Liver (tissue), 3 donors: ENCODE measurements around the gene MT3.

Experiments
- EGR1 ChIP-seq, 2 donors: IDR thresholded peaks; 2 replicates each; pipeline ENCODE4 v1.6.1; 2016 to 2018; ENCODE audit warnings: antibody characterized with exemption in 2 of 2, low read depth in 2 of 2
- GABPA ChIP-seq, 2 donors: IDR thresholded peaks in 1 of 2; conservative IDR thresholded peaks in 1 of 2; 2 replicates each; pipeline ENCODE4 v1.6.1; 2016; ENCODE audit warnings: antibody characterized with exemption in 2 of 2, mild to moderate bottlenecking in 1 of 2, moderate library complexity in 1 of 2
- HNF4A ChIP-seq, 2 donors: conservative IDR thresholded peaks; 2 replicates each; pipeline ENCODE4 v1.6.1; 2016; ENCODE audit warnings: antibody characterized with exemption in 2 of 2, mild to moderate bottlenecking in 2 of 2
- JUND ChIP-seq, 2 donors: IDR thresholded peaks; 2 replicates each; pipeline ENCODE4 v1.6.1; 2016; ENCODE audit warnings: antibody characterized with exemption in 2 of 2
- RAD21 ChIP-seq, 2 donors: IDR thresholded peaks; 2 replicates each; pipeline ENCODE4 v1.6.1; 2016; ENCODE audit warnings: antibody characterized with exemption in 2 of 2, mild to moderate bottlenecking in 2 of 2
- RXRA ChIP-seq, 2 donors: IDR thresholded peaks; 2 replicates each; pipeline ENCODE4 v1.6.1; 2017 to 2018; ENCODE audit warnings: antibody characterized with exemption in 2 of 2, mild to moderate bottlenecking in 1 of 2
- SP1 ChIP-seq: IDR thresholded peaks from 2 replicates; pipeline ENCODE4 v1.6.1; 2018; ENCODE audit warnings: antibody characterized with exemption, mild to moderate bottlenecking
- TAF1 ChIP-seq: conservative IDR thresholded peaks from 2 replicates; pipeline ENCODE4 v1.6.1; 2016; ENCODE audit warnings: antibody characterized with exemption, mild to moderate bottlenecking
- YY1 ChIP-seq: IDR thresholded peaks from 2 replicates; pipeline ENCODE4 v1.6.1; 2016; ENCODE audit warnings: antibody characterized with exemption, mild to moderate bottlenecking
- TF ChIP-seq, protein P1 (sequence below): fragments of 150-350 bp; IDR thresholded peaks from 2 replicates; pipeline ENCODE4 v1.5.1; 2017; ENCODE audit warnings: improper control_type of control experiment, low read depth, low read length; ENCODE audit not compliant: missing input control
- TF ChIP-seq, protein P2 (sequence below): IDR thresholded peaks from 2 replicates; pipeline ENCODE4 v1.6.1; 2016; ENCODE audit warnings: antibody characterized with exemption, mild to moderate bottlenecking
- TF ChIP-seq, protein P3 (sequence below): IDR thresholded peaks from 2 replicates; pipeline ENCODE4 v1.6.1; 2016; ENCODE audit warnings: antibody characterized with exemption
- donor health status: healthy.
- donor health status: healthy.

DNA sequence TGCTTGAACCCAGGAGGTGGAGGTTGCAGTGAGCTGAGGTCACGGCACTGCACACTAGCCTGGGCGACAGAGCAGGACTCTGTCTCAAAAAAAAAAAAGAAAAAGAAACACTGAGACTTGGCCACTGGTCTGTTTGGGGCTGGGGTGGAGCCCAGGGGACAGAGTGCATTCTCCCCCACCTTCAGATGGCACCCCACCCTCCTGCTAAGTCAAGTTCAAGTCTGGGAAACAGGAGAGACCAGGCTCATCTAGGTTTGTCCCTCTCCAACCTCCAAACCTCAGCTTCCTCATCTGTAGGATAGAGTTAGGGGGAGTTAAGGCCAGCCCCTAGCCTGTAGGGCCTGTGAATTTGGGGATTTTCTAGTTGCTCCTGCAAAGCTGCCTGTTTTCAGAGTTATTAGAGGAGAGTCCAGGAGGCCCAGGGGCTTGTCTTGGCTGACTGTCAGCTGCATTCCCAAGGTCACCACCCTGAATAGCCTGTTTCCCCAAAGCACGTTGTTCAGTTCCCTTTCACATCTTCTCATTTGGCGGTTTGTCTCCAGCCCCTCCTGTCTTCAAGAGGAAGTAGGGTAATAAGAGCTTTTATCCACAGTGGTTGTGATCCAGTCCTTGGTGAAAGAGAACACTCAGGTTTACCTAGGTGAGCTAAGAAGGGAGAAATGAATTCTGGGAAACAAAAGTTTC is 2.2 kb downstream of the MT3 start:
- TF ChIP-seq RAD21 (IDR thresholded peaks at IDR 0.05) (no peak), RXRA (IDR thresholded peaks at IDR 0.05) (no peak), GABPA (IDR thresholded peaks at IDR 0.05 in 1 of 2, conservative IDR thresholded peaks at IDR 0.05 in 1 of 2) (no peak), SP1 (no peak), YY1 (no peak), JUND (IDR thresholded peaks at IDR 0.05) (no peak), HNF4A (conservative IDR thresholded peaks at IDR 0.05) (no peak), EGR1 (IDR thresholded peaks at IDR 0.05; ENCODE audit: low read depth in 2 of 2) (no peak), TAF1 (no peak)
- TF ChIP-seq, protein P1, sequence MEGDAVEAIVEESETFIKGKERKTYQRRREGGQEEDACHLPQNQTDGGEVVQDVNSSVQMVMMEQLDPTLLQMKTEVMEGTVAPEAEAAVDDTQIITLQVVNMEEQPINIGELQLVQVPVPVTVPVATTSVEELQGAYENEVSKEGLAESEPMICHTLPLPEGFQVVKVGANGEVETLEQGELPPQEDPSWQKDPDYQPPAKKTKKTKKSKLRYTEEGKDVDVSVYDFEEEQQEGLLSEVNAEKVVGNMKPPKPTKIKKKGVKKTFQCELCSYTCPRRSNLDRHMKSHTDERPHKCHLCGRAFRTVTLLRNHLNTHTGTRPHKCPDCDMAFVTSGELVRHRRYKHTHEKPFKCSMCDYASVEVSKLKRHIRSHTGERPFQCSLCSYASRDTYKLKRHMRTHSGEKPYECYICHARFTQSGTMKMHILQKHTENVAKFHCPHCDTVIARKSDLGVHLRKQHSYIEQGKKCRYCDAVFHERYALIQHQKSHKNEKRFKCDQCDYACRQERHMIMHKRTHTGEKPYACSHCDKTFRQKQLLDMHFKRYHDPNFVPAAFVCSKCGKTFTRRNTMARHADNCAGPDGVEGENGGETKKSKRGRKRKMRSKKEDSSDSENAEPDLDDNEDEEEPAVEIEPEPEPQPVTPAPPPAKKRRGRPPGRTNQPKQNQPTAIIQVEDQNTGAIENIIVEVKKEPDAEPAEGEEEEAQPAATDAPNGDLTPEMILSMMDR: no peak
- TF ChIP-seq, protein P2, sequence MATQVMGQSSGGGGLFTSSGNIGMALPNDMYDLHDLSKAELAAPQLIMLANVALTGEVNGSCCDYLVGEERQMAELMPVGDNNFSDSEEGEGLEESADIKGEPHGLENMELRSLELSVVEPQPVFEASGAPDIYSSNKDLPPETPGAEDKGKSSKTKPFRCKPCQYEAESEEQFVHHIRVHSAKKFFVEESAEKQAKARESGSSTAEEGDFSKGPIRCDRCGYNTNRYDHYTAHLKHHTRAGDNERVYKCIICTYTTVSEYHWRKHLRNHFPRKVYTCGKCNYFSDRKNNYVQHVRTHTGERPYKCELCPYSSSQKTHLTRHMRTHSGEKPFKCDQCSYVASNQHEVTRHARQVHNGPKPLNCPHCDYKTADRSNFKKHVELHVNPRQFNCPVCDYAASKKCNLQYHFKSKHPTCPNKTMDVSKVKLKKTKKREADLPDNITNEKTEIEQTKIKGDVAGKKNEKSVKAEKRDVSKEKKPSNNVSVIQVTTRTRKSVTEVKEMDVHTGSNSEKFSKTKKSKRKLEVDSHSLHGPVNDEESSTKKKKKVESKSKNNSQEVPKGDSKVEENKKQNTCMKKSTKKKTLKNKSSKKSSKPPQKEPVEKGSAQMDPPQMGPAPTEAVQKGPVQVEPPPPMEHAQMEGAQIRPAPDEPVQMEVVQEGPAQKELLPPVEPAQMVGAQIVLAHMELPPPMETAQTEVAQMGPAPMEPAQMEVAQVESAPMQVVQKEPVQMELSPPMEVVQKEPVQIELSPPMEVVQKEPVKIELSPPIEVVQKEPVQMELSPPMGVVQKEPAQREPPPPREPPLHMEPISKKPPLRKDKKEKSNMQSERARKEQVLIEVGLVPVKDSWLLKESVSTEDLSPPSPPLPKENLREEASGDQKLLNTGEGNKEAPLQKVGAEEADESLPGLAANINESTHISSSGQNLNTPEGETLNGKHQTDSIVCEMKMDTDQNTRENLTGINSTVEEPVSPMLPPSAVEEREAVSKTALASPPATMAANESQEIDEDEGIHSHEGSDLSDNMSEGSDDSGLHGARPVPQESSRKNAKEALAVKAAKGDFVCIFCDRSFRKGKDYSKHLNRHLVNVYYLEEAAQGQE: no peak
- TF ChIP-seq, protein P3, sequence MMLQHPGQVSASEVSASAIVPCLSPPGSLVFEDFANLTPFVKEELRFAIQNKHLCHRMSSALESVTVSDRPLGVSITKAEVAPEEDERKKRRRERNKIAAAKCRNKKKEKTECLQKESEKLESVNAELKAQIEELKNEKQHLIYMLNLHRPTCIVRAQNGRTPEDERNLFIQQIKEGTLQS: no peak
